ENCODE measurements around the gene DYRK2.
A peak's percentile ranks its signal among the peaks of the same experiment; 100 is the strongest.

DYRK2 gene

DNA sequence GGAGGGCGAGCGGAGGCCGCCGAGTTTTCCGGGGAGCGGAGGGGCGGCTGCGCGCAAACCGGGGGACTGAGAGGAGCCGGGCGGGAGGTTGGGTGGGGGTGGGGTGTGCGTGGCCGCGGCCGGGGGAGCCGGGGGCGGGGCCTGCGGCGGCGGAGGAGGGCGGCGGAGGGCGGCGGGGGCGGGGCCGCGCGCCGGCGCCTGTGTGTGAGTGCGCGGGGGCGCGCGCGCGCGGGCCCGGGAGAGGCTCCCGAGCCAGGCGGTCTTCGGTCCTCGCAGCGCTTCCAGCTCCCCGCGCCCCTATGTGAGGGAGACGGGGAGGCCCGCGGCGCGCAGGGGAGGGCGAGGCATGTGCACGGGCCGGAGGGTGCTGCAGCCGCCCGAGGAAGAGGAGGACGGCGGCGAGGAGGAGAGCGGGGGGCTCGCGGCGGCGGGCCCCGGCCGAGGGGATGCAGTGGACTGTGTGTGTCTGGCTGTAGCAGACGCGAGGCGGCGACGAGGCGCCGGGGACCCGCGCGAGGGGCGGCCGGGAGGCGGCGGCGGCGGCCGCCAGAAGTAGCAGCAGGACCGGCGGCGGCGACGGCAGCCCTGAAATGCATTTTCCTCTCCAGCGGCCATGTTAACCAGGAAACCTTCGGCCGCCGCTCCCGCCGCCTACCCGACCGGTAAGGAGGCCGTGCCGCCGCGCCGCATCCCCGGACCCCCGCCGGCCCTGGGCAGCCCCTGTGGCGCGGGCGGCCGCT lies at the start of gene DYRK2:
Gene DYRK2 (plus strand): TSS at position 225 of the 740 bp plus-strand sequence. CDS start 389 bp downstream, at position 614.
- DNase-seq, result peak; percentile 14 to 60

GRCh38 chr12:67599691-67600090 lies 48.9 kb upstream of the DYRK2 start:
- DNase-seq, result no peak

GRCh38 chr12:67601126-67601525 lies 47.4 kb upstream of the DYRK2 start:
- no peak for DNase-seq

- DNase-seq, result no peak
Observed at GRCh38 chr12:67609226-67609870, 39.2 kb upstream of the DYRK2 start.

DNA sequence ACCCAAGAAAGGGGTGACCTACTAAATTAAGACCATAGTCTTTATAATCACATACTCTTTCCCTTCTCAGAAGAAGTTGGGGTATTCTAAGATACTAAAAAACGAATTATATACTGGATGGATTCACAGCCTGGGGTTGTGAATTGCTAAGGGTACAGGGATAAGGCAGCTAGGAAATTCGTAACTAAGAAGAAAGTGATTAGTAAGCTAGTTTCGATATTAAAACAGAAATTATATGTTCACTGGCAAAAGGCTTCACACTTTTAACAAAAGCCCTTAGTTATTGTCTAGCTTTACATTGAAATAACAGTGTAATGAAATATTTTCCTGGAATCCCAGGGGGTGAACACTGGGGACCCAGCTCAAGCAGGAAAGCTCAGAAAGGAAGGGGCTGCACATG lies 35.5 kb upstream of the DYRK2 start:
- no peak for DNase-seq

- DNase-seq, result no peak
Observed at GRCh38 chr12:67617629-67618028, 30.9 kb upstream of the DYRK2 start.

- DNase-seq, result no peak
Observed at GRCh38 chr12:67618303-67618702, 30.2 kb upstream of the DYRK2 start.

DNA sequence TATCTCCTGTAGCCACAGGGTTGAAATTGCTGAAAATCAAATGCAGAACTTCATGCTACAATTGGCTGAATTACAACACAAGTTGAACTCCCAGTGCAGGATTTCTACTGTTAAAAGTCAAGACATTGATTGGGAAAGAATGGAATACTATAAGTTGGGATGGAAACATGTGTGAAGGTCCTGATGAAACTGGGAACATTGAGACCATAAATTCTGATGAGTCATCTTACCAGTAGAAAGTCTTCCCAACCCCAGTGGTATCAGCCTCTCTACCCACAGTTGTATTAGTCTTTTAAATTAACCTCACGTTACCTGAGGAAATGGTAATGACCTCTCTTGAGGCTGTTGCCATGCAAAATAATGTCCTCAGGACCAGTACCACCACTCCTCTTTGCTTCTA lies 27.4 kb upstream of the DYRK2 start:
- no peak for DNase-seq

- no peak for DNase-seq
Observed at GRCh38 chr12:67621926-67622325, 26.6 kb upstream of the DYRK2 start.

DNA sequence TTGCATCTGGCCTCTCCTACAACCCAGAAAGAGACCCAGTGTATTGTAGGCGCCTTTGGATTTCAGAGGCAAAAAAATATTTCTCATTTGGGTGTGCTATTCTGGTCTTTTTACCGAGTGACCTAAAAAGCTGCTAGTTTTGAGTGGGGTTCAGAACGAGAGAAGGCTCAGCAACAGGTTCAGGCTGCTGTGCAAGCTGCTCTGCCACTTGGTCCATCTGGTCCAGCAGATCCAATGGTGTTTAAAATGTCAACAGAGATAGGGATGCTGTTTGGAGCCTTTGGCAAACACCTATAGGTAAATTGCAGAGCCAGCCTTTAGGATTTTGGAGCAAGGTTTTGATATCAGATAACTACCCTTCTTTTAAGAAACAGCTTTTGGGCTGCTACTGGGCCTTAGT lies 25.3 kb upstream of the DYRK2 start:
- DNase-seq, result no peak

GRCh38 chr12:67624355-67624754 lies 24.2 kb upstream of the DYRK2 start:
- no peak for DNase-seq

GRCh38 chr12:67625004-67625403 lies 23.5 kb upstream of the DYRK2 start:
- no peak for DNase-seq

- DNase-seq, result no peak
Observed at GRCh38 chr12:67626156-67626555, 22.4 kb upstream of the DYRK2 start.

GRCh38 chr12:67630373-67631088 lies 18.0 kb upstream of the DYRK2 start:
- DNase-seq, result peak; percentile 63 to 77

DNA sequence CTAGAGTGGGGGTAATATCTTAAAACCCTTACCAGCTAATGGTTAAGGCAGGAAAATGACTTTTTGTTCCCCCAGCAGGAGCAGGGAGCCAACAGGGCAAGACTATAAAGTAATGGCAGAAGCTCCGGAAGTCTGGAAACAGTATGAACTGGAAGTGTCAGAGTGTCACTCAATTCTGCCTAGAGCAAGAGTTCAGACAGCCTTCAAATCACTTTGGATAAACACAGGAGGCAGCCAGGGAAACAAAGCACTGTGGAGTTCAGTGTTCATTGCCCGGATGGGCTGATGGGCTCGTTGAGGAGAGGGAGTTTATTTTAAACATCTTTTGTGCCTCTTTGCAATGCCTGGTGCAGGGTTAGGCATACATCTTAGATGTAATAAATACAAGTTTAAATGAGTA lies 16.5 kb upstream of the DYRK2 start:
- no peak for DNase-seq

- no peak for DNase-seq
Observed at GRCh38 chr12:67633024-67633610, 15.4 kb upstream of the DYRK2 start.

GRCh38 chr12:67633708-67634107 lies 14.8 kb upstream of the DYRK2 start:
- peak; percentile 17 to 25 for DNase-seq

DNA sequence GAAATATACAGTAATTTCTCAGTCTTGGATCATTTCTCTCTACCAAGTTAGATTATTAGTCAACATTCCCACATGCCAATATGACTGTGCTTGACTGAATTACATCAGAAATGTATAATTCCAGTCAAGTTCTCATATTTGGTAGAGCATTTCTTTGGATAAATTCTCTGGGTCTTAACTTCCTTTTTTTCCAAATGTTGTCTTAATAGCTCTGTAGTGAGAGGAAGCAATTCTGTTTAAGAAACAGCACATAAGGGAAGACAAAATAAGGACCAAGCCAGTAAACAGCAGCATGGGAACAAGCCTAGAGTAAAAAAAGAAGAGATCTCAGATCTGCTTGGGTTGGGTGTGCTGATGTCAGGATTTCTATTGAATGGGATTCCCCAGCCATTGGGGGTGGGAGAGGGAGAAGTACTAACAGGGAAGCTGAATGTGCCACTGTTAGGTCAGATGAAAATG lies 14.2 kb upstream of the DYRK2 start:
- DNase-seq, result peak in 1 of 2 experiments; percentile 12

DNA sequence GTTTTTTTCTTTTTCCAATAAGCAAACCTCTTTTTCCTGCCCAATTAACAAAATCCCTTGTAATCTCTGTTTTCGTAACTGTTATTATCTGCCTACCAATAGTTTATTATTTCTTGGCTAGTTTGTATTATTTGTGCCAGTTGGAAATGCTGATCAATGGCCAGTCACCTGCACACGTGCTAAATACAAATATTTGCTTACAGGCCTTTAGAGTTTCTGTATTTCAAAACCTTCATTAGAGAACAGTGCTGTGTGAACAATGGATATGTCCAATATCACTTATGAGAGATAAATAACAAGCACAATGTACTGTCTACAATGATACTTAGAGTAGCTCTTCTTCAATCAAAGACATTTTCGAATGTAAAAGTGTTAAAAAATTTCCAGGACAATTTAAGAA lies 10.8 kb upstream of the DYRK2 start:
- DNase-seq, result no peak

GRCh38 chr12:67638694-67639093 lies 9.9 kb upstream of the DYRK2 start:
- DNase-seq, result no peak

- no peak for DNase-seq
Observed at GRCh38 chr12:67640863-67641262, 7.7 kb upstream of the DYRK2 start.

DNA sequence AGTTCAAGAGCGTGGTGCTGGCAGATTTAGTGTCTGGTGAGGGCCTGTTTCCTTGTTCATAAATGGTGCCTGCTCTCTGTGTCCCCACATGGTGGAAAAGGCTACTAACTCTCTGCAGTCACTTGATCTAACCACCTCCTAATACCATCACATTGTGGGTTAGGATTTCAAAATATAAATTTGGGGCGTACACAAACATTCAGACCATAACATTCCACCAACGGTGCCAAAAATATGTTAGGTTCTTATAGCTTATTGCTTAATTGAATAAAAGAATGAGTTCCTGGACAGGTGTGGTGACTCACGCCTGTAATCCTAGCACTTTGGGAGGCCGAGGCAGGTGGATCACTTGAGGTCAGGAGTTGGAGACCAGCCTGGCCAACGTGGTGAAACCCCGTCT lies 3.4 kb upstream of the DYRK2 start:
- no peak for DNase-seq

DNA sequence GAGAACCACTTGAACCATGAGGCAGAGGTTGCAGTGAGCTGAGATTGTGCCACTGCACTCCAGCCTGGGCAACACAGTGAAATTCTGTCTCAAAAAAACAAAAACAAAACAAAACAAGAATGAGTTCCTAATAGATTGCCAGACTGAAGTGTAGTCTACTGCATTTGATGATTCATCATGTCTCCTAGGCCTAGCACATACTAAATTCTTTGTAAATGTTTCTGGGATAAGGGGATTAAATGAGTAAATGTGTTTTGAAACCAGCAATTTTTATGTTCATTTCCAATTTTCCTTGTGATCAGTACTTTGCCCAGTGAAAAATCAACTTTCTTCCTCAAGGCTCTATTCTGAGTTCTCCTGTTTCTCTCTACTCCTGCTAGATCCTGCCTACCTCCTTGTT lies 2.9 kb upstream of the DYRK2 start:
- no peak for DNase-seq

- no peak for DNase-seq
Observed at GRCh38 chr12:67646775-67647174, 1.8 kb upstream of the DYRK2 start.

All from AML-193 (cell line).